HepG2 (cell line): ENCODE results near the gene FLYWCH1. TPM values are rescaled to one million over a fixed set of nuclear protein-coding genes. Genes with fewer than 3 reads are reported as not detected.
A peak's percentile ranks its signal among the peaks of the same experiment; 100 is the strongest.

Experiments
- ATAC-seq: fragments of 200-7000 bp; cut with Tn5 transposase; 3 replicates; pipeline ENCODE4 v1.9.1; 2020; ENCODE audit warnings: mild to moderate bottlenecking, moderate library complexity
- BruUV-seq: library from RNA; stranded (reverse); fragments of 400-500 nt; replicated peaks from 2 replicates; lab custom pipeline; 2021; lab: Mats Ljungman, UMichigan
- CTCF ChIA-PET: fragments of 300-600 bp; formaldehyde crosslinking; extraction: SDS; loops from one replicate; lab custom pipeline; 2021; ENCODE audit warnings: low total read pairs, inconsistent platforms, low intra/inter-chr PET ratio; lab: Yijun Ruan, JAX
- POLR2A ChIA-PET: fragments of 350-600 bp; sonication (Branson Sonifier 250); formaldehyde crosslinking; loops from one replicate; lab custom pipeline; 2020; ENCODE audit warnings: antibody characterized with exemption, inconsistent platforms; lab: Yijun Ruan, JAX
- DNase-seq: peaks from one replicate; pipeline ENCODE4 v3.0.0-alpha.2; 2015; ENCODE audit warnings: low spot score
- FAIRE-seq: peaks from 3 replicates; lab custom pipeline; 2011; peaks lifted over from hg19 to GRCh38; lab: Jason Lieb, UNC
- H2AFZ ChIP-seq: one replicate; pipeline ENCODE4 v1.6.1; 2011; ENCODE audit warnings: low read length, inconsistent platforms
- H3K27ac ChIP-seq: fragments of 300-600 bp; 3 replicates; pipeline ENCODE4 v1.8.0; 2011; ENCODE audit warnings: mixed run types, mild to moderate bottlenecking, mixed read lengths, low read length, inconsistent platforms; ENCODE audit not compliant: insufficient read depth; ENCODE audit errors: extremely low read length
- H3K27me3 ChIP-seq, 2 experiments: fragments of 200-600 bp in 1 of 2; 2 replicates in 1 of 2; 3 replicates in 1 of 2; pipeline versions ENCODE4 v1.6.0 to v1.8.0; 2011; ENCODE audit warnings: low read length in 2 of 2, mild to moderate bottlenecking in 2 of 2, moderate library complexity in 2 of 2, inconsistent platforms in 1 of 2; ENCODE audit not compliant: insufficient read depth in 2 of 2, control insufficient read depth in 1 of 2
- H3K36me3 ChIP-seq, 2 experiments: fragments of 200-600 bp in 1 of 2; replicated peaks in 1 of 2; 2 replicates in 1 of 2; 3 replicates in 1 of 2; pipeline versions ENCODE4 v1.5.1 to v1.8.0; 2011; ENCODE audit warnings: low read length in 2 of 2, inconsistent platforms in 1 of 2; ENCODE audit not compliant: insufficient read depth in 2 of 2, control insufficient read depth in 1 of 2
- H3K4me1 ChIP-seq: 2 replicates; pipeline ENCODE4 v1.5.1; 2012; ENCODE audit warnings: low read length, inconsistent platforms; ENCODE audit not compliant: insufficient read depth
- H3K4me2 ChIP-seq: 2 replicates; pipeline ENCODE4 v1.6.0; 2011; ENCODE audit warnings: low read depth, low read length, inconsistent platforms
- H3K4me3 ChIP-seq, 3 experiments: fragments of 200-600 bp in 1 of 3; sonication (generic), shearing (Covaris generic) in 1 of 3; replicated peaks in 1 of 3; 2 replicates each; pipeline ENCODE4 v1.5.1; 2011 to 2016; ENCODE audit warnings: low read length in 3 of 3, inconsistent platforms in 2 of 3, low read depth in 2 of 3, mild to moderate bottlenecking in 2 of 3, control low read depth in 1 of 3, mixed read lengths in 1 of 3; ENCODE audit not compliant: insufficient read depth in 1 of 3
- H3K79me2 ChIP-seq: one replicate; pipeline ENCODE4 v1.6.1; 2011; ENCODE audit warnings: low read length, inconsistent platforms; ENCODE audit not compliant: insufficient read depth
- H3K9ac ChIP-seq: 2 replicates; pipeline ENCODE4 v1.6.0; 2011; ENCODE audit warnings: mild to moderate bottlenecking, low read depth, low read length, inconsistent platforms; ENCODE audit not compliant: insufficient read depth
- H3K9me3 ChIP-seq: 2 replicates; pipeline ENCODE4 v1.5.1; 2012; ENCODE audit warnings: mild to moderate bottlenecking, low read length
- H4K20me1 ChIP-seq: 2 replicates; pipeline ENCODE4 v1.6.0; 2011; ENCODE audit warnings: inconsistent platforms, mild to moderate bottlenecking, low read length, moderate library complexity; ENCODE audit not compliant: insufficient read depth
- AGO1 ChIP-seq: fragments of 200-400 bp; formaldehyde crosslinking; IDR thresholded peaks from 2 replicates; pipeline ENCODE4 v1.6.1; 2017; ENCODE audit warnings: mild to moderate bottlenecking, low read depth, low read length, moderate library complexity; ENCODE audit not compliant: poor library complexity, severe bottlenecking
- AGO2 ChIP-seq: fragments of 200-400 bp; formaldehyde crosslinking; optimal IDR thresholded peaks from 2 replicates; pipeline ENCODE3; 2017; ENCODE audit warnings: mild to moderate bottlenecking, low read depth, low read length, moderate library complexity
- ARNT2 ChIP-seq: sonication (generic); formaldehyde crosslinking; IDR thresholded peaks from 2 replicates; pipeline ENCODE4 v1.8.0; 2022; ENCODE audit warnings: mild to moderate bottlenecking, low read depth, missing genetic modification reagents, moderate library complexity
- KLF16 ChIP-seq, 2 experiments: sonication (generic) in 1 of 2; formaldehyde crosslinking in 1 of 2; IDR thresholded peaks; 2 replicates each; pipeline versions ENCODE4 v1.6.1 to v1.8.0; 2016 to 2023; ENCODE audit warnings: missing genetic modification reagents in 2 of 2, missing compliant biosample characterization in 1 of 2
- MBNL3 ChIP-seq: fragments of 250-450 bp; sonication (Bioruptor Pico); conservative IDR thresholded peaks from 2 replicates; pipeline ENCODE4 v1.8.0; 2022; ENCODE audit warnings: mild to moderate bottlenecking, inconsistent platforms
- POLR2A ChIP-seq, 2 experiments: IDR thresholded peaks; 2 replicates each; pipeline ENCODE4 v1.6.1; 2011; ENCODE audit warnings: low read depth in 2 of 2, low read length in 2 of 2, mild to moderate bottlenecking in 1 of 2, moderate library complexity in 1 of 2; ENCODE audit not compliant: insufficient read depth in 1 of 2
- POLR2G ChIP-seq: fragments of 200-400 bp; formaldehyde crosslinking; IDR thresholded peaks from 2 replicates; pipeline ENCODE4 v1.6.1; 2018; ENCODE audit warnings: mild to moderate bottlenecking, low read depth, low read length, moderate library complexity
- RBFOX2 ChIP-seq: fragments of 200-400 bp; formaldehyde crosslinking; IDR thresholded peaks from 2 replicates; pipeline ENCODE4 v1.6.1; 2017; ENCODE audit warnings: low read depth, mild to moderate bottlenecking, low read length
- ZNF263 ChIP-seq: sonication (generic); formaldehyde crosslinking; IDR thresholded peaks from 2 replicates; pipeline ENCODE4 v1.4.0; 2020; ENCODE audit warnings: missing genetic modification reagents
- WGBS: methylation state at CpG from one replicate; pipeline ENCODE4 v1.1.6; 2017; ENCODE audit warnings: low lambda C conversion rate; 5-methylcytosine and 5-hydroxymethylcytosine counted together
- in situ Hi-C: cut with HindIII; loops from 2 replicates; pipeline ENCODE4 v1.10.0; 2017; ENCODE audit warnings: low pct_unique_long_range_greater_than_20kb; ENCODE audit not compliant: extremely low pct_ligation_motif_present
- intact Hi-C: fragments of 100-400 bp; cut with micrococcal nuclease; formaldehyde crosslinking; loops from one replicate; pipeline ENCODE4 v1.10.0; 2022; ENCODE audit not compliant: unreplicated experiment
- polyA plus RNA-seq, 8 experiments: library from polyadenylated mRNA; depleted of rRNA in 3 of 8; stranded (reverse) in 7 of 8; unstranded in 1 of 8; fragments of >200 nt; fragmentation: Illumina TruSeq in 4 of 8; extraction: Trizol in 4 of 8; gene quantifications; 2 replicates each; pipeline versions ENCODE4 v1.2.1 to v1.2.3, GENCODE V29; 2011 to 2016; ENCODE audit warnings: low read depth in 4 of 8, missing spikeins in 1 of 8, mixed read lengths in 1 of 8; ENCODE audit not compliant: insufficient read depth in 1 of 8
- total RNA-seq, 5 experiments: library from RNA; depleted of rRNA; stranded (reverse); fragments of >200 nt; fragmentation: Illumina TruSeq; extraction: Trizol; gene quantifications; 2 replicates each; pipeline ENCODE4 v1.2.3, GENCODE V29; 2016; ENCODE audit warnings: low read depth in 1 of 5
- TF ChIP-seq, protein P1 (sequence below): sonication (generic); formaldehyde crosslinking; IDR thresholded peaks from 2 replicates; pipeline ENCODE4 v1.4.0; 2020; ENCODE audit warnings: low read depth, mild to moderate bottlenecking, missing genetic modification reagents

FLYWCH1 gene
- total and polyA plus RNA-seq, 2 of the 13 experiments (the other 11 are each of a cell fraction or from before 2014, with no cell fraction given): 7.3 to 12.4 TPM

GRCh38 chr16:2973093-2973492 lies 61.4 kb downstream of the FLYWCH1 start:
- H3K9ac ChIP-seq: no peak overlapping the region

GRCh38 chr16:2973605-2974318 lies 62.0 kb downstream of the FLYWCH1 start:
- Histone ChIP-seq H3K79me2 (peaks cover 8% of the 10 kb centered on the region), H3K4me2 (no peak overlapping the region), H3K4me1 (peaks cover 10% of the 10 kb centered on the region), H2AFZ (no peak overlapping the region), H3K27me3 (no peaks in the 10 kb centered on the region; a peak in 1 of 5 replicates), H3K4me3 (no peak overlapping the region), H3K9ac (no peak overlapping the region), H3K9me3 (no peaks in the 10 kb centered on the region), H3K36me3 (peaks cover 2 to 18% of the 10 kb centered on the region in 2 experiments; a peak in 3 of 5 replicates), H4K20me1 (no peaks in the 10 kb centered on the region), H3K27ac (no peak overlapping the region)
- CTCF ChIA-PET: no interaction called here
- in situ Hi-C loops (no loop called here), intact Hi-C loops (no loop called here)
- no peak for ATAC-seq
- POLR2A ChIA-PET: interaction anchor here (0.8 to 1.2 kb wide), 2 partner anchors 47 to 49 kb away, joined by 3 to 4 read pairs; no protein-coding TSS in a partner anchor
- WGBS: 98% methylated on average over 7 of the region's 17 CpGs
- no peak for DNase-seq
- FAIRE-seq: no peak
- TF ChIP-seq AGO2: peak; percentile 96
- TF ChIP-seq ARNT2 (CRISPR knock-in tag): no peak
- TF ChIP-seq POLR2A (IDR thresholded peaks at IDR 0.05; ENCODE audit: insufficient read depth in 1 of 2, low read depth in 2 of 2, low read length in 2 of 2): peak in 1 of 2 experiments; percentile 42; a peak in 2 of 4 replicates
- TF ChIP-seq MBNL3 (CRISPR knock-in tag): no peak
- peak; percentile 17 for TF ChIP-seq AGO1
- TF ChIP-seq RBFOX2: peak; percentile 65
- no TSS peak for BruUV-seq

More at GRCh38 chr16:2973093-2973492, 61.4 kb downstream of the FLYWCH1 start:
- DNase-seq: no peak
- ATAC-seq: no peak
- FAIRE-seq: no peak
- Histone ChIP-seq H3K9me3 (no peaks in the 10 kb centered on the region), H3K27me3 (no peaks in the 10 kb centered on the region; a peak in 1 of 5 replicates), H3K4me3 (no peak overlapping the region), H3K36me3 (peaks cover 2 to 18% of the 10 kb centered on the region in 2 experiments; a peak in 3 of 5 replicates), H3K4me2 (no peak overlapping the region), H3K4me1 (peaks cover 15% of the 10 kb centered on the region), H2AFZ (no peak overlapping the region), H3K27ac (no peak overlapping the region), H3K79me2 (peaks cover 8% of the 10 kb centered on the region)
- POLR2A ChIA-PET: interaction anchor here (1.2 to 1.9 kb wide), 2 partner anchors 8 to 49 kb away, joined by 3 to 10 read pairs; partner anchors contain the start of gene PKMYT1
- 100% methylated on average over 4 of the region's 5 CpGs for WGBS
- CTCF ChIA-PET: no interaction called here
- in situ Hi-C loops (no loop called here), intact Hi-C loops (no loop called here)
- BruUV-seq: no TSS peak
- no peak for TF ChIP-seq KLF16 (CRISPR knock-in tag; IDR thresholded peaks at IDR 0.05)
- peak; percentile 50; the same call in 1 of the 2 replicates for TF ChIP-seq ZNF263
- TF ChIP-seq, protein P1, sequence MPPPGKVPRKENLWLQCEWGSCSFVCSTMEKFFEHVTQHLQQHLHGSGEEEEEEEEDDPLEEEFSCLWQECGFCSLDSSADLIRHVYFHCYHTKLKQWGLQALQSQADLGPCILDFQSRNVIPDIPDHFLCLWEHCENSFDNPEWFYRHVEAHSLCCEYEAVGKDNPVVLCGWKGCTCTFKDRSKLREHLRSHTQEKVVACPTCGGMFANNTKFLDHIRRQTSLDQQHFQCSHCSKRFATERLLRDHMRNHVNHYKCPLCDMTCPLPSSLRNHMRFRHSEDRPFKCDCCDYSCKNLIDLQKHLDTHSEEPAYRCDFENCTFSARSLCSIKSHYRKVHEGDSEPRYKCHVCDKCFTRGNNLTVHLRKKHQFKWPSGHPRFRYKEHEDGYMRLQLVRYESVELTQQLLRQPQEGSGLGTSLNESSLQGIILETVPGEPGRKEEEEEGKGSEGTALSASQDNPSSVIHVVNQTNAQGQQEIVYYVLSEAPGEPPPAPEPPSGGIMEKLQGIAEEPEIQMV (CRISPR knock-in tag): no peak
- TF ChIP-seq POLR2G: peak; percentile 52; the same call in 1 of the 2 replicates
- TF ChIP-seq POLR2A (IDR thresholded peaks at IDR 0.05; ENCODE audit: insufficient read depth in 1 of 2, low read depth in 2 of 2, low read length in 2 of 2): 0 out of 4 replicates have a peak, but pooled peaks of 1 of the 2 experiments have one; percentile 19
- TF ChIP-seq, all 625 proteins: peak for 3
- no peaks in the 10 kb centered on the region for H4K20me1 ChIP-seq
